Loucy (cell line): Measurements from ENCODE around the gene PLA2G4F.

Experiments used
- CTCF ChIP-seq: fragments of 200-600 bp; sonication (generic); conservative IDR thresholded peaks from 2 replicates; pipeline ENCODE4 v1.5.1; 2014; ENCODE audit warnings: mild to moderate bottlenecking, antibody characterized with exemption, low read length
- EZH2phosphoT487 ChIP-seq: fragments of 200-600 bp; IDR thresholded peaks from 2 replicates; pipeline ENCODE4 v1.6.1; 2018; ENCODE audit warnings: antibody characterized with exemption, mild to moderate bottlenecking, moderate library complexity, borderline replicate concordance

GRCh38 chr15:42151736-42152135 is 4.7 kb downstream of the PLA2G4F start:
- TF ChIP-seq CTCF = no peak
- TF ChIP-seq EZH2phosphoT487 = no peak
